ENCODE results near the gene TNRC6C. TPM values are rescaled to one million over a fixed set of nuclear protein-coding genes. Genes with fewer than 3 reads are reported as not detected.

The TNRC6C gene, protein sequence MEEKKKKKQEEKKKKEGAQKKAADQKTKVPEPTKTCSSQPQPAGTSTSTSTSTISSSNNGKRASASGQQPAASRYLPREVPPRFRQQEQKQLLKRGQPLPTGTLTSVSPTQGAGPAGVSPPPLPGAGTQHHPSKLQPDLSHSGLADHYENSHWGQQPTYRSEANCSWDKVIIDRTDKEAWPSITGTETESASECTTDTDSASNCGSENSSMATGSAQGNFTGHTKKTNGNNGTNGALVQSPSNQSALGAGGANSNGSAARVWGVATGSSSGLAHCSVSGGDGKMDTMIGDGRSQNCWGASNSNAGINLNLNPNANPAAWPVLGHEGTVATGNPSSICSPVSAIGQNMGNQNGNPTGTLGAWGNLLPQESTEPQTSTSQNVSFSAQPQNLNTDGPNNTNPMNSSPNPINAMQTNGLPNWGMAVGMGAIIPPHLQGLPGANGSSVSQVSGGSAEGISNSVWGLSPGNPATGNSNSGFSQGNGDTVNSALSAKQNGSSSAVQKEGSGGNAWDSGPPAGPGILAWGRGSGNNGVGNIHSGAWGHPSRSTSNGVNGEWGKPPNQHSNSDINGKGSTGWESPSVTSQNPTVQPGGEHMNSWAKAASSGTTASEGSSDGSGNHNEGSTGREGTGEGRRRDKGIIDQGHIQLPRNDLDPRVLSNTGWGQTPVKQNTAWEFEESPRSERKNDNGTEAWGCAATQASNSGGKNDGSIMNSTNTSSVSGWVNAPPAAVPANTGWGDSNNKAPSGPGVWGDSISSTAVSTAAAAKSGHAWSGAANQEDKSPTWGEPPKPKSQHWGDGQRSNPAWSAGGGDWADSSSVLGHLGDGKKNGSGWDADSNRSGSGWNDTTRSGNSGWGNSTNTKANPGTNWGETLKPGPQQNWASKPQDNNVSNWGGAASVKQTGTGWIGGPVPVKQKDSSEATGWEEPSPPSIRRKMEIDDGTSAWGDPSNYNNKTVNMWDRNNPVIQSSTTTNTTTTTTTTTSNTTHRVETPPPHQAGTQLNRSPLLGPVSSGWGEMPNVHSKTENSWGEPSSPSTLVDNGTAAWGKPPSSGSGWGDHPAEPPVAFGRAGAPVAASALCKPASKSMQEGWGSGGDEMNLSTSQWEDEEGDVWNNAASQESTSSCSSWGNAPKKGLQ (N-terminal part only)
- 10 to 100 TPM; 34.4 to 42.1 TPM for total RNA-seq

DNA sequence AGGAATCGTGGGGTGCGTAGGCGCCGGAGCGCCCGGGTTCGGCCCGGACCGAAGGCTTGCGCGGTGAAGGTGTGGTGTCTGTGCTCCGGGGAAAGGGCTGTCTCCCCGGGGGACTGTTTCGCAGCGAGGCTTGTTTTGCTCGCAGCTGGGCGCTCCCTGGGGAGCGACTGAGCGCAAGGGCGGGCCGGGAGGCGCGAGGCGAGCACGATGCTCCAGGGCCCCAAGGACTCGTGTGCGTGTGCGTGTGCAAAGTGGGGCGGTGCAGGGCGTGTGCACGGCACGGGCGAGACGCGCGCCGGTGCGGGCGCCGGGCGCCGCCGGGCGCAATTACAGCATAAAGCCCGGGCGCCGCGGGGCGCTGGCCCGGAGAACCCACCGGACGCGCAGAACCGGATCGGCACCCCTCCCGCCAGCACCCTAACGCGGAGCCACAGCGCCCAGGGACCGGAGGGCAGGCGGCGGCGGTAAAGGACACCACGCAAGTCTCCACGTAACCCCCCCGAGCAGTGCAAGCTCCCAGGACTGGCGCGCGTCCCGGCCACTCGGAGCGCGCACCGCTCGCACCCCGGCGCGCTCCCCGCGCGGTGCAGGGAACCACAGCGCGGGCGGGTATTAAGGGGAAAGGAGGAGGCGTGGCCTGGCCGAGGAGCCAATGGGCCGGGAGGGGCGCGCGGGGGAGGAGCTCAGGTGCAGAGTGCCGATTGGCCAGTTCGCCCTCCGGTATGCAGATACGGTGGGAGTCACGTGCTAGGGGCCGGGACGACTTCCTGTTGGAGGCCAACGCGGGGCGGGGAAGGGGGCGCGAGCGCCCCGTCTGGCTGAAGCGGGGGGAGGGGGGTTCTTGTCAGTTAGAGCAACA, at the start of gene TNRC6C:
Gene TNRC6C, plus strand, starts transcription at position 847 of the 859 bp plus-strand sequence. CDS start 45,504 bp downstream, outside the sequence.

DNA sequence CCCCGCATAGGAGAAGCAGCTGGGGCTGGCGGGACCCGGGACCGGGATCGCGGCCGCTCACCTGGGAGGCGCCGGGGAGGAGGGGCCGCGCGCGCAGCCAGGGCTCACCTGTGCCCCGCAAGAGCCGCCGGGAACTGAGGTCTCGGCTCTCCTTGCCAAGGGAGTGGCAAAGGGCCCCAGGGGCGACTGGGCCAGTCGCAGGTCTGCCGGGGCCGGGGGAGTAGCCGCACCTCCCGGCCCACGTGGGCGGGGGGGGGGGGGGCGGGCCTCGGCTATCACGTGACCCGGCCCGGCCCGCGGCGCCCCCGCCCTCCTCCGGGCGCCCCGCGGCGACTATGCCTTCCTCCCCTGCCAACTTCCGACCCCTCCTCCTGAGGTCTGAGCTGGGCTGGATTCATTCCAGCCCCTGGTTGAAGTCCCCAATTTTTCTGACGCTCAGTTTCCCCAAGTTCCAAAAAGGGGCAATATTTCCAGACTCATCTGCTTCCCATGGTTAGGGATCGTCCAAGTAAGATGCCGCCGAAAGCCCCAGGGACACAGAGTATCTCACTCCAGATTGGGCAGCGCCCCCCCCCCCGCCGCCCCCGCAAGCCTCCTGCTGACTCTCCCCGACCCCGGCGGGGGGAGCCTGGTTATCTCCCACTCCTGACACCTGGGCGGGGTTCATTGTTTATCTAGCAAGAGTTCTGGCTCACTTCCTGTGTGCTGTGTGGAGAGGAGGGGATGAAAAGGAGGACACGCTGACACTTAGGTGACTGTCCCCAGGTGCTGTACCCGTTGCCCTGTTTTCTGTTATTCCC, 170.2 kb downstream of the TNRC6C start, which contains the start of gene TMC6:
Gene TMC6, minus strand, starts transcription at position 205 of the 800 bp plus-strand sequence. CDS start 1,923 bp downstream, outside the sequence.

DNA sequence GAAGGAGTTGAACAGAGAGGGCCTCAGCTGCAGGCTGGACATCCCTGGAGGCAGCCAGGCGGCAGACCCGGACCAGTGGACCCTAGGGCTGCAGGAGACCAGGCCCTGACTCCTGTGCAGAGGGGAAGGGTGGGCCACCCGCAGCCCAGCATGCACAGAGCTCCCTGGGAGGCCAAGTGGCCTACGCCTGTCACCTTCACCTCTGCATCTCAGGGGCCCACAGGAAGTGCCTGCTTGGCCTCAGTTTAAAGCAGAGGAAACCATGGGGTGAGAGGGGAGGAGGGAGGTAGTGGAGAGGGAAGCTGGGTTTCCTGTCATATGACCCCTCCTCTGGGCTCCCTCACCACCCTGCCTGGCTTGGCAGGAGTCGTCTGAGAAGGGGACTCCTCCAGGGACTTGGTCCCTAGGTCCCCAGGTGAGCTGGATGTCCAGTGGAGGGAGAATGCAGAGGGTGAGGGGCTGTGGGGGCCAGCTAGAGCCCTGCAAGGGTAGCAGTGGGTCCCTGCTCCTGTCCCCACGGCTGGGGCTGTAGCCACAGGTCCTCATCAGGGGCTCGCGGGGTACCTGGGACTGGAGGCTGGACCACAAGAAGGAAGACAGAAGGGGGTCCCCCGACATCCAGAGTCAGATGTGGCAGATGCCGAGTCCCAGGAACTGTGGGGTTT, 172.1 kb downstream of the TNRC6C start, which contains the start of gene TMC8:
Gene TMC8, plus strand, starts transcription at position 335 of the 665 bp plus-strand sequence. CDS start 818 bp downstream, outside the sequence.

Other genes with a start within 250 kb of the TNRC6C start
- gene TMC6, start 170.1 kb downstream of the TNRC6C start, total RNA-seq: 100 to 1,000 TPM; 483 to 511 TPM
- 100 to 1,000 TPM; 421 to 447 TPM for gene TMC8, start 172.1 kb downstream of the TNRC6C start, total RNA-seq
- not detected for gene C17orf99, start 187.7 kb downstream of the TNRC6C start, total RNA-seq
- gene SYNGR2, start 209.9 kb downstream of the TNRC6C start, total RNA-seq: 10 to 100 TPM; 61.5 to 61.8 TPM
- 10 to 100 TPM; 83.4 to 86.8 TPM for gene TK1, start 228.3 kb downstream of the TNRC6C start, total RNA-seq
- 10 to 100 TPM; 13.8 to 14.4 TPM for gene AFMID, start 228.7 kb downstream of the TNRC6C start, total RNA-seq

Measured in activated naive CD4-positive, alpha-beta T cell treated with anti-CD3 and anti-CD28 coated beads, Interleukin-2, amount 10 ng/mL, durations not matched to agents 5 hours and 36 hours (primary cell).